Endometrium (tissue), 2 donors: ENCODE results near the gene ITPA.

Source experiments
- FAIRE-seq: peaks from 2 replicates; lab custom pipeline; 2012; peaks lifted over from hg19 to GRCh38; lab: Jason Lieb, UNC
- donor health status: control.
- donor health status: control.

ITPA gene

DNA sequence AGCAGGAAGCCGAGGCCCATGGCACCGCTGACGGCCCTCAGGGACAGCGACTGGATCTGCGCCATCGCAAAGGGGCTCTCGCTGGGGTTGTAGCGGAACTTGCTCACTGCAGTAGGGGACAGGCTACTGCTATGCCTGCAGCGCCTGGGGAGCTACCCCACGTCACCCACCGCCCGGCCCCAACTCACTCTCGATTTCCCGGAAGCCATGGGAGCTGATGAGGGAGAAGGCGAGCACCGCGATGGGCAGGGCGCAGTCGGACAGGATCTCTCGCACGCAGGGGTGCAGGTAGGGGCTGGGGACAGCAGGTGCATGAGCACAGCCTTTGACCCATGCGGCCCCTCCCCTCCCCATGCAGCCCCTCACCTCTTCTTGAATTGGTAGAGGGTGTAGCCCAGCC, 19.9 kb downstream of the ITPA start:
- FAIRE-seq: no peak

- no peak for FAIRE-seq
Measured at GRCh38 chr20:3229798-3230197, 20.5 kb downstream of the ITPA start.

DNA sequence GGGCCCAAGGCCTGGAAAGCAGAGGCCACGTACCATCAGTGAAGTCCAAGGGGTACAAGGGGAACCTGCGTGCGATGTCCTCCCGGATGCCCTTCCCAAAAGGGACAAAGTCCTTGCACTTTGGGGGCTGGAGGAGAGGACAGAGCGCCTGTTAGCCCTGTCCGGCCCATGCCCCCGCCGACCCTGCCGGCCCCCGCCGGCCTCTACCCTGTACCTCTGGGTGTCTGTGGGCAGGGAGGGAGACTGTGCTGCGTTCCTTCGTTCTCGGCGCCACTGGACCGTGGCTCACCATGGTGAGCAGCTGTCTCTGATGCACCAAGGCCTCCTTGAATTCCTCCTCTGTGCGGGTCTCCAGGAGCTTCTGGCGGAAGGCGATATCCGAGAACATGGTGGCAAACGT, 21.8 kb downstream of the ITPA start:
- no peak for FAIRE-seq

- FAIRE-seq: no peak
Measured at GRCh38 chr20:3231889-3232588, 22.7 kb downstream of the ITPA start.

DNA sequence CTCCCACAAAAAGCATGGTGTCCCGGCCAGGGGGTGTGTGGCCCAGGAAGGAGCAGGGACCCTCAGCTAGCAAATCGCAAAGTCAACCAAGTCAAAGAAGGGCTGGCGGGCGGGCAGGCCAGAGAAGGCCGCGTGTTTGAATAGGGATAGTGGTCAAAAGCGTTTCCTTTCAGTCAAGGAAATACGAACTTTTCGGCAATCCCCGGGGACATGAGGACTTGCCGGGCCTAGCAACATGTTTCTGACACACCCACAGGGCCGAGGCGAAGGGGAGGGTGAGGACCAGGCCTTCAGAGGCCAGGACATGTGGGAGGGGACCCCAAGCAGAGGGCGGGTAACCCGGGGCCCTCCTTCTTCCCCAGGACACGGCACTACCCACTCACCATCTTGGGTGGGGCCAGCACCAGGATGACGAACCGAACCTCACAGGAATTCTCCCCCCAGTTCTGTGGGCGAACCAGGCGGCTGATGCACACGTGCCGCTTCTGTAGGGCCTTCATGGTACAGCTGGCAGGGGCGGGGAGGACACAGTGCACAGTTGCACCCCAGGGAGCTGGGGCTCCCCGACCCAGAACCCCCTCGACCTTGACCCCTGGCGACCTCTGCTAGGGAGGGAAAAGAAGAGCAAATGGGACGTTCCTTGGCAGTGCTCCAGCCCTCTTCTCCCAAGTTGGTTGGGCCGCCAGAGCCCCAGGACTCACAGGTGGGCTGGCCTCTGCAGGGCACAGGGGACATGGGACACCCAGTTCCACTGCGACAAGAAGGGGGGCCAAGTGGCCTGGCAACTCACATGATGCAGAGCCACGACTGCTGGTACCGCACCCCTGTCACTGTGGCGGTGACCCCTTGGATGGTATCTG, 24.1 kb downstream of the ITPA start:
- FAIRE-seq: no peak

DNA sequence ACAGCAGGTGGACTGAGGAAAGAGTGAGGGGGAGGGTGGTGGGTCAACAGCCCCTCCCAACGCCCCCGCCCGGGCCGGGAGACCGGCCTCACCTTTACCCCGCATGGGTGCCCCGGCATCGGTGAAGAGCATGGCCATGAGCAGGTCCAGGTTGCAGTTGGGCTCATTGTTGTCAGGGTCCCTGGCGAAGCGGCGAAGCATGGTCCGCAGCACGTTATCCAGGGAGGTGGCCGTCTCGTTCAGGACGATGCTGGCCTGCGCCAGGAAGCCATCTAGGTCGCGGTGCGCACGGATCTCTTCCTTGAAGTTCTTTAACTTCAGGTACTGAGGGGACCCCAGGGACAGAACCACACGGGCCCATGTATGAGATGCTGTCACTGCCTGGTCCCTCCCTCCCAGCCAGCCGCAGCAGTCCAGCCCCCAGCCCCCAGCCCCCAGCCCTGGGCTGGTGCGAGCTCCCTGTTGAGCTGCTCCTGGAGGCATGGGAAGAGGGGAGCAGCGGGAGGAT, 24.7 kb downstream of the ITPA start:
- no peak for FAIRE-seq

DNA sequence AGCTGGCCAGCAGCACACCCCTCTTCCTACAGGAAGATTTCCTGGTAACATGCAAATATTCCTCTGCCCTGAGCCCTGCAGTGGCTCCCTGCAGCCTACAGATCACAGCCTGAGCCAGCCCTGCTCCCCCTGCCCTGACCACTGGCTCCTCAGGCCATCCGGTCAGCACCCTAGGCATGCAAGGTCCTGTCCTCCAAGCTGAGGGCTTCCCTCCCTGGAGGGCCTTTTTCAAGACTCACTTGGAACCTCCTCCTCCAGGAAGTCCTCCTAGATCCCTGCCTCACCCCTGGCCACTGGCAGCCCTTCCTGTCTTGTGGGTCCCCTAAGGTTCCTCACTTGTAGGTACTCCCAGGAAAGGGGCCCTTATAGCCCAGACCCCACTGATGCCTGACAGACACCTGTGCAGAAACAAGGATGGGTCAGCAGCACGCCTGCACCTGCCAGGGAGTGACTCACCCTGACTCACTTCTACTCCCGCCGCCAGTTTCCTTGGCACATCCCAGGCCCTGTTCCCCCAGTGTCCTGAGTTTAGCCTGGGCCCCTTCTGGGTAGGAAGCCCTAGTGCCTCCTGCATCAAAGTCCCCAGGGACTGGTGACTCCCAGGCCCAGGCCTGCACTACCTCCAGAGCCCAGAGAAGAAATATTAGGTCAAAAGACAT, 26.5 kb downstream of the ITPA start:
- FAIRE-seq: no peak

DNA sequence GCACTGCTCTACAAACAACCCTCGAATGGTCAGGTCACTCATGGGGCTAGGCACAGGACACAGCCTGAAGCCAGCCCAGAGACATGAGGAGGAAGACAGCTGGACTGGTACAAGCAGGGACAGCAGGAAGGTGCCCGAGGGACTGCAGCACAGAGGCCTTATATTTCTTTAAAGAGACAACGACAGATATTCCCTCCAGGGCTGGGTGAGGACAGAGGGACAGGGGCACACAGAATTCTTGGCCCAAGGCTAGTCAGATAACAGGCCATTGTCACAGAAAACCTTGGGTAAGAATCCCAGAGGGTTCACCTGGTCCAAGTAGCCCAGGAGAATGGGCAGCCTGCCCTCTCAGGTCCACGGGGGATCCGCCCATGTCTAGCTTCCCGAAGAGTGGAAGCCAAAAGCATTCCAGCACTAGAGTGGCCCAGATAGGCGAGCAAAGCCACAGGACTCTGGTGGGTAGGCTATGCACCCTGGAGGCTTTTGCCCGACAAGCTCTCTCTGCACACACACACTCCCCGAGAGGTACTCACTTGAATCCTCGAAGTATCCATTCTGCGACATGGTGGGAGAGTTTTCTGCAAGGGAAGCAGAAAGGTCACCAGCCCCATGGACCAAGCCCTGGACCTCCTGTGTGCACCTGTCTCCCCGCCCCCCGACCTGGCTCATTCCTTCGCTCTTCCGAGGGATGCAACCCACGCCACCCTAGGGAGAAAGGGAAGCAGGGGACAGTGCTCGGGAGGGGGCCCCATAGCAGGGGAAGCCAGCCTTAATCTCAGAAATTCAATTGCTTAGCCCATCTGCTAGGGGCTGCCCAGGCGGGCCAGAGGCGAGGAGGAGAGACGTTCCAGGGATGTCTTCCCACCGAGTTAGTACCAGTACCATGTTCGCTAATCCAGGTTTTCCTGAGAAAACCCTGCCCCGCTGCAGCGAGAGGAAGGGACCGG, 28.0 kb downstream of the ITPA start:
- FAIRE-seq: no peak

DNA sequence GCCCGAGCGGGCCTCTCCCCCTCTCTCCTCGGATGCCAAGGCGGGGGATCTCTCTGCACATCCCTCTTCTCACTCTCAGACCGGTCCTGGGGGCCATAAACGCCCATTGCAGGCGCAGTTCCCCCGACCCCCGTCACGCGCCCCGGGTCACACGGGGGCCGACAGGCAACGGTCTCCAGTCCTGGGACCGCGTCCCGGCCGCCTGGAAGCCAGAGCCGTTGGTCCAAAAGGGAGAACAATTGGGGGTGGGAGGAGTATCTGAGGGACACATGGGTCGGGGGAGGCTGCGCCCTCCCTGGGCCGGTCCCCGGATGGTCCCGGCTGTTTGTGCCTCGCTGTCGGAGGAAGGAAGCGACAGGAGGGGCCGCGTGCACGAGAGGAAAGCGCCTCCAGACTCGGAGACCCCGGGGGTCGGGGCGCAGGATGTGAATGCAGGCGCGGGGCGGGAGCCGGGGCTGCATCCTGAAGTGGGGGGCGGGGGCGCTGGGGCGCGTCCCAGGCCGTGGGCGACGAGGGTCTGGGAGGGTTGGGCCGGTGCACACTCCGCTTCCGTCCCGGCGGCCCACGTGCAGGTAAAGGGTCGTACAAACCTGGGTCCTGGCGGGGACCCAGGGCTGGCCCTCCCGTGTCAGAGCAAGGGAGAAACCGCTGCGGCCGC, 28.8 kb downstream of the ITPA start:
- no peak for FAIRE-seq

- FAIRE-seq: no peak
Measured at GRCh38 chr20:3238616-3239025, 29.3 kb downstream of the ITPA start.

DNA sequence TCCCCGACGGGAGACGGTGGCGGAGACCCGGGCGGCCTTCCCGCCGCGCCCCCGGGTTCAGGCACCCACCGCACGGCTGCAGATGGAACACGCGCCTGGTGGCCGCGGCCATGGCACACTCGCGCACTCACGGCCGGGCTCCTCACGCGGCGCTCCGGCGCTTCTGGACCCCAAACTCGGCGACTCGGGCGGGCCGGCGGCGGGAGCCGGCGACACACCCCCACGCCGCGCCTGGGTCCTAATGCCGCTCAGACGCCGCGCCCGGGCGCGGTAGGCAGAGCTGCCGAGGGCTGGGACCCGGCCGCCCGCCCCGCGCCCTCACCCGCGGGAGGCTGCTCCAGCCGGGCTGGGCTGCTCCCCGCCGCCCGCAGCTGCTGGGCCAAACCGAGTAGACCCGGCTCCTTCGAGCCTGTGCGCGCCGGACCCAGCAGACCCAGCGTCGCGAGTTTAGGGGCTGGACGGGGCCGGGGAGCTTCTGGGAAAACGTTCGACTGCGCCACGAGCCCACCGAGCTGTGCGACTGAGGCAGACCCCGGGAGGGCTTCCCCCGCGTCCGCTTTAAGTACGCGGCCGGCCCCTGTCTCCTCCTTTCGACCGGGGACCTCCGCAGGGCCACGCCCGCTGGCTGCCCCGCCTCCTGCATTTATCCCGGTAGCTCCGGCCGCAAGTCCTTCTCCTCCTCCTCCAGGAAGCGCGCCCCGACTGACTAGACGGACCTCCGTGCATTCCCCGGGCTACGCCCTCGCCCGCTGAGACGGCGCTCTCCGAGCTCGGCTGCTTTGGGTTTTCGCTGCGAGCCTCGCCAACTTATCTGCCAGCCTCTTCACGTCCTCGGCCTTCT, 29.9 kb downstream of the ITPA start, which contains the start of gene SLC4A11:
Gene SLC4A11 (minus strand): TSS at position 165 of the 841 bp plus-strand sequence. CDS start 53 bp downstream, at position 112.
- no peak for FAIRE-seq

- no peak for FAIRE-seq
Measured at GRCh38 chr20:3239867-3240775, 30.8 kb downstream of the ITPA start.

GRCh38 chr20:3240776-3241363, 31.6 kb downstream of the ITPA start:
- FAIRE-seq: no peak

GRCh38 chr20:3242172-3242692, 32.9 kb downstream of the ITPA start:
- FAIRE-seq: no peak

- no peak for FAIRE-seq
Measured at GRCh38 chr20:3243718-3244358, 34.5 kb downstream of the ITPA start.

GRCh38 chr20:3244613-3245012, 35.3 kb downstream of the ITPA start:
- FAIRE-seq: no peak

DNA sequence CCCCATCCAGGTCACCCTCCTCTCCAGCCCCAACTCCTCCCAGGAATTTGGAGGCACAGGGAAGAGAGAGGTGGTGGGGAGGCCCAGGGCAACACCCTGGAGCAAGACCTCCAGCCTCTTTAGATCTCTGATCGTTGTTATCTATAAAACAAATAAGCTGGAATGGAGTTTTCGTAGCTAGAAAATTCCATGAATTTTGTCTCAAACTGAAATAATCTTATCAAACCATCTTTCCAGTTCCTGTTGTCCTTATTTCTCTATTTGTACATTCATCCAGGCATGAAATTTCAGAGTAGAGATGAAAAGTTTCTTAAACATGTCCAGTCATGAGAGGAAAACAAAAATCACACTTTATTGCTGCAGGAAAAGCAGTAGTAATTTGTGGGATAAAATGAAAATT, 35.9 kb downstream of the ITPA start:
- FAIRE-seq: no peak

GRCh38 chr20:3245711-3246110, 36.4 kb downstream of the ITPA start:
- FAIRE-seq: no peak
